RCC 7860 (cell line): ENCODE results near the gene HOXA7.

Experiments used
- DNase-seq: peaks from one replicate; pipeline ENCODE4 v3.0.0-alpha.2; 2015; ENCODE audit warnings: low spot score
- FAIRE-seq: peaks from 2 replicates; lab custom pipeline; 2012; peaks lifted over from hg19 to GRCh38; lab: Jason Lieb, UNC

Gene HOXA7

DNA sequence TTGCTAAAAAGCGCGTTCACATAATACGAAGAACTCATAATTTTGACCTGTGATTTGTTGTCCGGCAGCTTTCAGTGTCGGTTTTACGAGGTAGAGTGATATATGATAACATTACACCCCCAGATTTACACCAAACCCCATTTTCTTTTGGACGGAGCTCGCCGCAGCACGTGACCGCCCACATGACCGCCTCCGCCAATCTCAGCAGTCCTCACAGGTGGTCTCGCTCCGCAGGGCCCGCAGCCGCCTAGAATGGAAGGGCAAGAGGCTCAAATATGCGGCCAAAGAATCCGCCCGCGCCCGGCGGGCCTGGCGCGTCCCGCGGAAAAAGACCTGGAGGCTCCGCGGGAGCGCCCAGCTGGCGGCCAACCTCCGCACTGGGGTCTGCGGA, at the start of gene HOXA7:
Gene HOXA7 (minus strand): TSS at position 168 of the 391 bp plus-strand sequence. CDS start 130 bp downstream, at position 38.
- DNase-seq, result peak; percentile 3
- FAIRE-seq, result no peak

DNA sequence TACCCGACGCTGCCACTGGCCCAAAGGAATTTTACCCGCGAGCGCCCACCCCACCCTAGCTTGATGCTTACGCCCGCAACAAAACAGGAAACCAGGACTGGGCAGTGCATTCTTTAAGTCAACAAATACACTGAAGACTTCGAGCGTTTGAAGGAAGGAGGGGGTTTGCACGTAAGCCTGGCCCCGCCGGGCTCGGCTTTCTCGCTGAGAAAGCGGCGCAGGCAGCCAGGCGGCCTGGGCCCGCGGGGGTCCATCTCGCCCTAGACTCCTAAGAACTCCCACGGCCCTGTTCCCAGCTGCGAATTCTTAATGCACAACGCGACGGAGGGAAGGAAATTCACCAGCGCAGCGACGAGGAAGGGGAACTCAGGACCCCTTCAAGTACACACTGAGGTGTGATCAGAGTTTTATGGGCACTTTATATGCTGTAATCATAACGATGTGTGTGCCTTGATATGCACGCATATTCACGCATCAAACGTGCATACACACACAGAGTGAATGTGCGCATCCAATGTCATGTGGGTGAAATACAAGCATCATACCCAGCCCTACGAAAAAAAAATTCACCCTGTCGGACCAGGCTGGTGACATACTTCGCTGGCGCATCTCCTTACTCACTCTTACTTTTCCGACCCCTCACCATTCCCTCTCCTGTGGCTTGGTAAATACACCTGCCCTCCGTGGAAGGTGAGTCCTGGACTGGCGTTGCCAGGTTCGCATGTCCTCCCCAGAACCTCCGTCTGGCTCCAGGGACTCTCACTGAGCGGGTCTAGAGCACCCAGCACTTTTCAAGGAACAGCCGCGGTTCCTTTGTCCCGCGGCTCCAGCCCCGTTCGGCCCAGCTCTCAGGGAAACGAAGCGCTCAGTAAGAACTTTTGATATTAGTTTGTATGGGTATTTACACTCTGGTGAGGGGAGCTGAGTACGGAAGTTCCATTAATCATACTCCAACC, 49.1 kb upstream of the HOXA7 start:
- no peak for DNase-seq
- FAIRE-seq, result no peak

DNA sequence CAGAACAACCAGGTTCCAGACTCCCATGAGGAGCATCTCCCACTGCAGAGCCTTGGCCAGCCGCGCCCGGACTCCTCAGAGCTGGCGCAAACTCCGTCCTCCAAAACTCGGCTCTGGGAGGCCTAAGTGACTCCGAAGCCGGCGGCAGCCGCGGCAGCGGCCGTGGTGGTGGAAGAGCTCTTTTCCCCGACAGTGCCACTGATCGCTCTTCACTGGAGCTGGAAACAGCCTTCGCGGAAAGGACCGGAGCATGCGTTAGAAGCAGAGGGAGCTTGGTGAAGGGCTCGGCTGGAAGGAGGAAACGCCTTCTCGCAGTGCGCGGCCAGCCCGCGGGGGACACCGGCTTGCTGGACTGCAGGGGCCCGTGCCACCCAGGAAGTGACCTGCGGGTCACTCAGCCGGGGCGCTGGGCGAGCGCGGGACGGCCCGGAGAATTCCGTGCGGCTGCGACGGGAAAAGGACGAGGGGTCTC, 48.4 kb upstream of the HOXA7 start:
- FAIRE-seq, result no peak

DNA sequence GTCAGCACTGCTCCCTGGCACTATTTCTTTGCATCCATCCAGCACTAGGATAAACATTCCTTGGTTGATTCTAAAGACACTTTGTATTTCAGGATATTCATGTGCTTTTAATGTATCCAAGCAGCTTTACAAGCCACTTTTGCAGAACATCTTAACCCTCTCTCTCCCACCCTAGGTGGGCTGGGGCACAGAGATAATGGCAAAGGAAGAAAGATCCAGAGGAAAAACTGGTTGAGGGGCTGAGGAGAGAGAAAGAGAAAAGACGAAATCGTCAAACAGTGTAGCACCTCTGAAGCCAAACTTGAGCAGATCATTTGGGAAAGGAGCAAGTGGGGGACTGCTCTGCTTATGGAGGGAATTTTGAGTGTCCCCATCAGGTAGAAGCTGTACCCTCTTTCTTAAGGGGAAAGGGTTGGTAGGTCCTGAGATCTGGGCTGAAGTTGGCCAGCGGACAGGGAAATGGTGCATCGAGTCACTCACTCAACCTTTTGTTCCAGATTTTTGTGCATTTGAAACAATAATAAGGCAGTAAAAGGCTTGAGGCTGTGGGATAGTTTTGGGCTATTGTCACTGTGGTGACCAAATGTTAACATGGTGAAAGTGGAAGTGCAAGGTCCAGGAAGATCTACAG, 47.6 kb upstream of the HOXA7 start:
- DNase-seq (no peak), FAIRE-seq (no peak)

More for the DNA sequence above, 48.4 kb upstream of the HOXA7 start:
- DNase-seq, result no peak

DNA sequence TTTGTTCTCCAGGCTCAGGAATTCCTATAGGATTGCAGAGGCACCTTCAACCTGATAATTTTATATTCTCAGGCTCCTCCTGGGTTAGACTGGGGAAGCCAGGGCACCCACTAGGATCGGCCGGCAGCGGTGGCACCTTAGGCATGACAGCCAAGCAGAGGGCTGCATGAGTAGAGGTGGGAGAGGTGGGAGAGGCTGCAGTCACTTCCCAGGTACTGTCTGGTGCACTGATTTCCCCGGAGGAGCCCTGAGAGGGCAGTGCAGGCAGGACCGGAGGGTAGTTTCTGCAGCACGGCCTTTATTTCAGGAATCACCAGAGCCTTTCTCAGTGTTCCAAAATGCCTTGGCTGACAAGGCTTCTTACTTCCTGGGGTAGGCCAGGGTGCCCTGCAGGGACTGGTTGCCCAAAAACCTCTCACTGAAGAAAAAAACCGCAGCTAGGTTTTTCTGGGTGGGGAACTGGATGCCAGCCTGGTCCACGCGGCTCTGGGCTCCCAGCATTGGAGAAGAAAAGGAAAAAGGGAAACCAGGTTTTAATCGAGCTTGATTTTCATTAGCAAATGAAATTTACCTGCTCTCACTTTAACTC, 47.0 kb upstream of the HOXA7 start:
- no peak for FAIRE-seq
- DNase-seq, result no peak

DNA sequence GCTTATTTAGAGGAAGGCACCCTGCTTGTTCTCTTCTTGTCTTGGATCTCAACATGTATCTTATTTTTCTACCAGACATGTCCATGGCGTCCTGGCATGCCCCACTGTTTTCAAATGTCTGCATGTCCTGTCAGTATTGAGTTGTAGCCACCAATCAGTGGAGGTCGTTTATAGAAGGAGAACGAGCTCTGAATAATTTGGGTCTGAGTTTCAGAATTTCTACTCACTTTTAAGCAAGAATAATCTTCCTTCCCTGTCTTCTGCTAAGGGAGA, 46.3 kb upstream of the HOXA7 start:
- DNase-seq (no peak), FAIRE-seq (no peak)

DNA sequence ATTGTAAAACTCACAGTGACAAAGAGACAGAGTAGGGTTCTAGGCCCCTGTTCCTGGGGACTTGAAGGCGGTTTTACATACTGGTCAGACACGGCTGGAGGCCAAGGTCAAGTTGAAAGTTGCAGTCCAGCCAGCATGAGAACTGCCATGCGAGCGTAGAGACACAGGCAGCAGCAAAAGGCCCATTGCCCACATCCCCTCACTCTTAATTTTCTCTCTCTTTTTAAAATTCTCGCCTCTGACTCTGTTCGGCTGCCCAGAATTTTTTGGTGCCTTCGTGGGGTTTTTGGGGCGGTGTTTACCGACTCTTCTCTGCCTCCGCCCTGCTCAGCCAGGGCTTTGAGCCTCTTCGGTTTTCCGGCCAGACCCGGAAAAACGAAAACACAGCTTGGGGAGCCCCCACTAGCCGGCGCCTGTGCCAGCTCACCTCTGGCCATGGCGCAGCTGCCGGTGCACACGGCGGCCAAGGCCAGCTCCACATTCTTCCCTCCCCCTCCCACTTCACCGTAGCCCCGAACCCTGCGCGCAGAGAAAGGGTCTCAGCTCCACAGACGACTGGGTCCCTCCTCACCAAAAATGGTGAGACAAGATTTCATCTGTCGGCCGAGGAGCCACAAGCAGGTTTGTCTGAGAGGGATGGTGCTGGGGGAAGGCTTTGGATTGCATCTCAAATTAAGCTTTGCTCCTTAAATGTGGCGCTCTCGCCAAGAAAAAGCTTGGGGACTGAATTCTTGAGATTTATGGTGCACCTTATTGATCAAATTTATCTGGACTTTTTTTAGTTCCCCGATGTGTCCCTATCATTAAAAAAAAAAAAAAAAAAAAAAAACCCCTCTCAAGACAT, 45.8 kb upstream of the HOXA7 start:
- FAIRE-seq (no peak), DNase-seq (no peak)

DNA sequence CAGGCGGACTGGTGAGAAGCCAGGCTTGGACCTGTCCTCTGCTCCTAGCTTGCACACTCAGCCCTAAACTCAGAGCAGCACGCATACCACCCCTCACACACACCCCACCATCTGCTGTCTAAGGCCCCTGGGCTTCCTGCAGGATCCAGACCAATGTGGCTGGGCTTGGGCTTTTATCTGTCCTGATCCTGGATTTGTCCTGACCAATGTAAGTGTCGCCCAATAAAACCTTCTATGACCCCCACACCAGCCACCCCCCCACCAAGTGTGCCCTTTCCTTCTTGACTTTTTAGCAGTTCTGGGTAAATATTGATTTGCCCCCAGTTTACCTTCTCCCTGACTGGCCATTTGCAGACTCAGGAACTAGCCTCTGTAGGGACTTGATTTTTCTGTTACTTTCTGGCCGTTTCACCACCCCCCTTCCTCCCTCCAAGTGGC, 45.1 kb upstream of the HOXA7 start:
- DNase-seq (no peak), FAIRE-seq (no peak)

DNA sequence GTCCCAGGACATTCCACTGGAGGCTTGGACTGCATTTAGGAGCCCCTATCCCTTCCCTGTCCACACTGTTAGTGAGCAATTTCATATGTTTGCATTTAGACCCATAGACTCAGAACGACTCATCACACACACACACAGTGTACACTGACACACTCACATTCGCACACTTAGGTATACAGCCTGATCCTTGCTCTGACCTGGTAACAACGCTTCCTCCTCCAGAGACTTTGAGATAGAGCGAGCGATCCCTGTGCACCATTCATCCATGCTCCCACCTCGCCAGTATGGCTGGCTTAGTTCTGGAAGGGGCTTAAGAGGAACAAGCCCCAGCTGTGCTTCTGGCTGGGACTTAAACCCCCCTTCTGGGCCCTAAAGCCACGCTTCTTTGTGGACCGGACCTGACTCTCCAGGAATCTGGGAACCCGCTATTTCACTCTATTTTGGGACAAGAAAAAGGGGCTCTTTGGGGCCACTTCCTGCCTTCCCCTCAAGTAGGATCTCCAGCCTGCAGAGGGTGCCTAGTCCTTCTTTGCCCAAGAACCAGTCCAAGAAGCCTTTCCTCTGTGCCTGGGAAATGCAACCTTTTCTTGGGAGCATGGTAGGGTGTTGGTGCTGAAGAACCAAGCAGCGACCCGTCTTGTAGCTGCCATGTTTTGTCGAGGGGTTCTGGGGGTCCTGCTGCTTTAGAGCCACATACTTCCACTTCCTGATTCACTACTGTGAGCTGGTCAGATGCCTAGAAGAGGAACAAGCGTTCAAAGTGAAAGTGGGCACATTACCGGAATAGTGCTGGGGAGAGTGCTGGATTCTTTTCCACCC, 44.5 kb upstream of the HOXA7 start:
- no peak for FAIRE-seq

DNA sequence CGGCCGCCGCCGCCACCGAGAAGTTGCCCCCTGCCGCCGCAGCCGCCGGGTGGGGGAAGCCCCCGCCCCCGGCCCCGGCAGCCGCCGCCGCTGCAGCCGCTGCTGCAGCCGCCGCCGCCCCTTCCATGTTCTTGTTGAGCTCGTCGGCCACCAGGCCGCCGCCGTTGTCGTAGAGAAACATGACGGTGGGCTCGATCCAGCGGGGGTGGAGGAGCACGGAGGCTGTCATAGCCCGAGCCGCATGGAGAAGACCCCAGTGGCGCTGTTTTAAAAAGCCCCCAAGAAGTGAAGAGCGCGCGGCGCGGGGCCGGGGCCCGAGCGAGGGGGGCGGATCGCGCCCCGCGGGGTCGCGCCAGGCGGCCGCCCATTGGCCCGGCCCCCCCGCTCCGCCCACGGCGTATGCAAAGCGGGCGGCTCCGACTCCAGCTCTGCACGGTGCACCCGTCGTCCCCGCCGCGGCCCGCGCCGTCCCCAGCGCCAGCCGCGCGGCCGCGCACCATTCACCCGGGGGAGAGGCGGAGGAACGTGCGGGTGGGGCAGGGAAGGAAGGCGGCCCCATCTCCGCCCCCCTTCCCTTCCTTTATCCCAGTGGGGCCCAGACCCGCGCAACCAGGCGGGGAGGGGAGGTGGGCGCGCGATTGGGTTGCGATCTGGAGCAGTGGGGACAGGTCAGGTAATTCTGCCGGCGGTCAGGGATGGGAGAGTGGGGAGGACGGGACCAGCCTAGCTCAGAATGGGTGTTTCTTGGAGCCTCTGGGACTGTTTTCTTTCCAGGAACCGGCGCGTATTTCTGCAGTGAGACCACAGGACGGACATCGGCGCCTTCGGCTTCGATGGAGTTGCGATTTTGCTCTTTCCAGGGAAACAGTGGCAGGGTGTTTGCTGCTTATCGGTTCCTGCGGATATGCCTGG, 43.6 kb upstream of the HOXA7 start, which contains the start of gene HOXA13:
Gene HOXA13 (minus strand): TSS at position 243 of the 912 bp plus-strand sequence. CDS start 14 bp downstream, at position 229.
- FAIRE-seq, result no peak

More for the DNA sequence above, 44.5 kb upstream of the HOXA7 start:
- no peak for DNase-seq

DNA sequence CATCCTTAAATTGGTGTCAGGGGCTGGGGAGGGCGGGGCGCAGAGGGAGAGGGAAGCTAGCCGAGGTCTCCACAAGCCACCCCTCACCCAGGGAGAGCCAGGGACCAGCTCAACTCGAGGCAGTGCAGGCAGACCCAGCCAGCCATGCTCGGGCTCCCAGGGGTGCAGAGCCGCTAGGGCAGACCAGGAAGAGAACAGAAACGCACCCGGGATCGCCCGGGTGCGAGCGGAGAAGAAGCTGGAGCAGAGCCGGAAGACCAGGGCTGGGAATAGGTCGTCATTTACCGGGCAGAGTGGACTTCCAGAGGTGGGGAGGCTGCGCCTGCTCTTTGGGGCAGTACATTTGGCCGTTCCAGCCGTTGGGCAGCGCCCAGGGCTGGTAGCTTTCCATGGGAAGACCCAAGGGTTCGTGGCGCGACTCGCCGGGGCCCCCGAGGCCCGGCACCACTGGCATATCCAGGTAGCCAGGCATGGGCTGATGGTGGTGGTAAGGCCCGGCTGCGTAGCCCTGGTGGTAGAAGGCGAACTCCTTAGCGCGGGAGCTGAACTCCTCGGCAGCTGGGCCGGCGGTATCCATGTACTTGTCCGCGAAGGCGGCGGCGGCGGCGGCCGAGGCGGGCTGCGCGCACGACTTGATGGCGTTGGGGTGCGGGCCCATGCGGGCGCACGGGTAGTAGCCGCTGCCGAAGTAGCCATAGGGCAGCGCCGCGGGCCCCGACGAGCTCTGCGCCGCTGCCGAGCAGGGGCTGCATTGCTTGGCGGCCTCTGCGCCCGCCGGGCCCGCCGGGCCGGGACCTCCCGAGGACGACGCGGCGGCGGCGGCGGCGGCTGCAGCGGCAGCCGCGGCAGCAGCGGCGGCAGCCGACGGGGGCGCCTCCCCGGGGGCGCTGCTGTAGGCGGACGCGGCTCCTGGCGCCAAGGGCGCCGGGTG, 42.7 kb upstream of the HOXA7 start:
- no peak for DNase-seq
- no peak for FAIRE-seq

More for the DNA sequence above, 43.6 kb upstream of the HOXA7 start, which contains the start of gene HOXA13:
- DNase-seq, result no peak

DNA sequence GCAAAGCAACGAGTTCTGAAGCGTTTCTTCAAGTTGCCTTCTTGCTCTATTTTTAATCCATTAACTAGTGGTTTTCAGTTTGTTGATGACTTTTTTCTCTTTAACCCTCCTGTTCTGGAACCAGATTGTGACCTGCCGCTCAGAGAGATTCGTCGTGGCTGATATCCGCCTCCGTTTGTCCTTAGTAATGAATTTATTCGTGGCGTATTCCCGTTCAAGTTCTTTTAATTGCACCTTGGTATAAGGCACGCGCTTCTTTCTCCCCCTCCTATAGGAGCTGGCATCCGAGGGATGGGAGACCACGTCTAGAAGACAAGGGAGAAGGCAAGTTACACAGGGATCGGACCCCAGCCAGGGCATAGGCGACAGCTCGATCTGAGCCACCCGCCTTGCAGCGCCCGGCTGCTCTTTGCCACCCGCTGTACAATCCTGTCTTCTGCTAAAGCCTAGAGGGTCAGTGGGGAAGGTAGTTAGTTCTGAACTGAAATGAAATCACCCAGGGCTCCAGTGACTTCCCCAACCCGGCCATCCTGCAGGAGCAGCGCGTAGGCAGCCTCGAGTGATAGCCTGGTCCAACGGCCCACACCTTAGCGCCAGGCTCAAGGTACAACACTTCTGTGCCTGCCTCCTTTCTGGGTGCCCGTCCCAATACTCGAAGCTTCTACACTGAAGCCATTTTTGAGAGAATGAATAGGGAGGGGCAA, 41.8 kb upstream of the HOXA7 start:
- no peak for FAIRE-seq
- no peak for DNase-seq

DNA sequence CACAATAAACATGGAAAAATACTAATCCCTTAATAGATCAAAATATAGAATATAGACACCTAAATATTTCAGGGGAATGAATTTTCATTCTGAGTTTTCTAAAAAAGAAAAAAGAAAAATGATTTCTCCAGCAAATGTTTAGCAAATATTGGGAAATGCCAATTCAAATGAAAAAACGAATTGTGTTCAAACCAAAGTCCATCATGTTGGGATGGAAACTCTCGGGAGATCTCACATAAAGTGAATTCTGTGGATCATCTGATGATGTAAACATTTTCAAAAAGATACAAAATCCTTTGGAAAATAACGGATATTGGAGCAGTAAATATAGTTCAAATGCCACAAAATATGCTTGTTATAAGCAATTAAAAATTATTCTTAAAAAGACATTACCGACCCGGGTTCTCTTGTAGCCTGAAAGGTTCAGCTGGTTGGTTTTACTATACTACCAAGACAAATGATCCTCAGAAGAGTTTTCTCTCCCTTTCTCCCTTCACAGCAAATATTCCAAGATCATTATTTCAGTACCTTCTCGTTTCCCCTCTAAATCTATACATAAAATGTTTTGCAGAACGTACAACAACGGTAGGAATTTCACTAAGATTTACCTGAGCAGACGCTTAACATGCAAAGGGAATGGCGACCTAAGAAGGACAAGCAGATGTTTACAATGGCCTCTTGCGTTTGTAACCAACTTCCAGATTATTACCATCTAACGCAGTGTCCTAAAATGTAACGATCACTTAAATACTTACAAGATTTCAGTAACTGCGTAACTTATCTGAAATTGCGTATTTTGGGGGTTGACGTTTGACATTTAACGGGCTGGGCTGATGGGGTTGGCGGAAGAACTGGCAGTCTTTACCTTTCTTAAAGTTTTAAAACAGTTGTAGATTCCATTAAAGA, 40.9 kb upstream of the HOXA7 start:
- DNase-seq (no peak), FAIRE-seq (no peak)

DNA sequence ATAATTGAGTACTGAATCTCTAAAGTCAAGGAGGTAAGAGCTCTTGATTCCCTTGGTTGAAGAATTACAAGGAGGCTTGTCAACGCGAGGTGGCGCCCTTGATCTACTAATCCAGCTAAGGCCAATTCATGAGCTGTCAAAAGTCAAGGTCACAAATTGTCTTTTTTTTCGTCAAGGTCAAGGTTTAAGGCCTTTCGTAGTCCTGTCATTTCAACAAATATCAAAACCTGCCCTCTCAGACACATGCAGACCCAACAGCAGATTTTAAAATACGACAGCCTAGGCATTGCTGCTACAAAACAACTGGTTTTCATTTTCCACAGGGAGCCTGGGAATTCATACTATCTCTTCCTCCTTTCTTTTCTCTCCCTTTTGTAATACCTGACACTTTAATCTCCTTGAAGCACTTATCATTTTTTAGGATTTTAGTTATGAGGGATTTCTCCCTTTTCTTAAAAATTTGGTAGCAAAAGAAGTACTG, 39.9 kb upstream of the HOXA7 start:
- DNase-seq, result peak; percentile 43
- FAIRE-seq, result peak; percentile 77

DNA sequence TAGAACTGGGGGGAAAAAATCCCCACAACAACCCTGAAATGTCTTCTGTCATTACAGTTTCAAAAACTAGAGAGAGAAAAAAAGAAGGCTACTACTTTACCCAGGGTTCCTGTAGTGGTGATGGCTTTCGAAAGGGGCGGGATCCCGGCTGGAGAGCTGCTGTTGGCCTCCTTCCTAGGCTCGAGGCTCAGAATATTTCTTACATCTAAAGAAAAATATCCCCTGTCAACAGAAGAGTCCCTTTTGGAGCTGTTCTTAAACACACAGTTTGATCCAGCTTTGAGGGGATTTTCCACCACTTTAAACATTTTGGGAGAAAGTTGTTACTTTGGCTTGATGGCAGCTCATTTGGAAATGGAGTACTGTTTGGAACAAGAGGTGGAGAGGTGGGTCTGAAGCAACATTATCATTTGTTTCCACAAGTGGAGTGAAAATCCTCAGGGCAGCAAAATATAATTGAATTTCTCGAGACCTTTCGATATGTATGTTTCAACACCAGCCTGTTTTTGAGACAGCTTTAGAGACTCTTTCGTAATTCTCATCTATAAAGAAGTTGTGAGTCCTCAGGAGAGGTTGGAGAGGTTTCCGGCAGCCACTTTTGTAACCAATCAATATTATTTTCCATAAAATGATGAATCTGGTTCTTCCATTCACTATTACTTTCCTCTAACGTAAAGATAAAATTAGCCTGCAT, 38.4 kb upstream of the HOXA7 start:
- FAIRE-seq, result no peak
- no peak for DNase-seq
